GM12864 (cell line): ENCODE data around the gene MED27.
"Not testable (repeated sequence)": the region's sequence is repeated elsewhere in the genome, so short reads cannot be mapped to it uniquely, and the experiment has no call there.

Source experiments
- DNase-seq: peaks from one replicate; pipeline ENCODE4 v3.0.0-alpha.2; 2011; ENCODE audit warnings: low read depth
- H3K4me3 ChIP-seq: 2 replicates; pipeline ENCODE4 v1.5.1; 2011; ENCODE audit warnings: mild to moderate bottlenecking, low read depth, low read length, control low read depth
- TF ChIP-seq, protein P1 (sequence below): IDR thresholded peaks from 2 replicates; pipeline ENCODE4 v1.5.1; 2011; ENCODE audit warnings: low read depth, mild to moderate bottlenecking, moderate library complexity, low read length, control low read depth, inconsistent platforms; ENCODE audit errors: missing control alignments

Gene MED27

GRCh38 chr9:132066511-132066910 lies 13.2 kb downstream of the MED27 start:
- no peak overlapping the region for H3K4me3 ChIP-seq
- DNase-seq: no peak
- TF ChIP-seq, protein P1, sequence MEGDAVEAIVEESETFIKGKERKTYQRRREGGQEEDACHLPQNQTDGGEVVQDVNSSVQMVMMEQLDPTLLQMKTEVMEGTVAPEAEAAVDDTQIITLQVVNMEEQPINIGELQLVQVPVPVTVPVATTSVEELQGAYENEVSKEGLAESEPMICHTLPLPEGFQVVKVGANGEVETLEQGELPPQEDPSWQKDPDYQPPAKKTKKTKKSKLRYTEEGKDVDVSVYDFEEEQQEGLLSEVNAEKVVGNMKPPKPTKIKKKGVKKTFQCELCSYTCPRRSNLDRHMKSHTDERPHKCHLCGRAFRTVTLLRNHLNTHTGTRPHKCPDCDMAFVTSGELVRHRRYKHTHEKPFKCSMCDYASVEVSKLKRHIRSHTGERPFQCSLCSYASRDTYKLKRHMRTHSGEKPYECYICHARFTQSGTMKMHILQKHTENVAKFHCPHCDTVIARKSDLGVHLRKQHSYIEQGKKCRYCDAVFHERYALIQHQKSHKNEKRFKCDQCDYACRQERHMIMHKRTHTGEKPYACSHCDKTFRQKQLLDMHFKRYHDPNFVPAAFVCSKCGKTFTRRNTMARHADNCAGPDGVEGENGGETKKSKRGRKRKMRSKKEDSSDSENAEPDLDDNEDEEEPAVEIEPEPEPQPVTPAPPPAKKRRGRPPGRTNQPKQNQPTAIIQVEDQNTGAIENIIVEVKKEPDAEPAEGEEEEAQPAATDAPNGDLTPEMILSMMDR: no peak

GRCh38 chr9:132066057-132066456 lies 13.6 kb downstream of the MED27 start:
- DNase-seq: no peak
- TF ChIP-seq, protein P1: no peak
- no peak overlapping the region for H3K4me3 ChIP-seq

- no peak for DNase-seq
- TF ChIP-seq, protein P1: no peak
- no peak overlapping the region for H3K4me3 ChIP-seq
These were observed 16.4 kb downstream of the MED27 start for GRCh38 chr9:132063281-132063680.

- no peak overlapping the region for H3K4me3 ChIP-seq
- DNase-seq: no peak
- TF ChIP-seq, protein P1: no peak
These were observed 16.9 kb downstream of the MED27 start for GRCh38 chr9:132062806-132063205.

DNA sequence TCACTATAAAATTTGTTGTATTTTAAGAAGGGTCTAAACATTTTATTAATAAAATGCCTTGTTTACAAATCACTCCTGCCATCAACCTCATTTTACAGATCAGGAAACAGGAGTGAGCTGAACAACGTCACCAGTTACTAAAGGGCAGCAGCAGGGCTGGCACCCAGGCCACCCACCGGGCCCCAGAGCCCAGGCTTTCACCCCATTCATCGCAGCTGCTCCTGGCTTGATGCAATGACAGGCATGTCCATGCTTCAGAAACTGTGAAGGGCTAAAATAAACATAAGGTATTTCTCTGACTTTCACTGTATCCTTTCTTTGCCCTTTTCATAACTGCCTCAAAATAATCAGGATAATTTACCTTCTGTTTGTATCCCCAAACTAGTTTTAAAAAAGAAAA lies 18.1 kb downstream of the MED27 start:
- H3K4me3 ChIP-seq: no peak overlapping the region
- TF ChIP-seq, protein P1: no peak
- DNase-seq: no peak

GRCh38 chr9:132059361-132059760 lies 20.3 kb downstream of the MED27 start:
- TF ChIP-seq, protein P1: no peak
- DNase-seq: no peak
- H3K4me3 ChIP-seq: no peak overlapping the region

- DNase-seq, H3K4me3 ChIP-seq: not testable (repeated sequence)
These were observed 21.4 kb downstream of the MED27 start for GRCh38 chr9:132058226-132058625.
